Retina (tissue), 1 donor: Measurements from ENCODE around the gene FBXW7.

ENCODE experiments used
- DNase-seq: peaks from one replicate; pipeline ENCODE4 v3.0.0-alpha.2; 2016

The FBXW7 gene

GRCh38 chr4:152322656-152323055 lies 213.2 kb downstream of the FBXW7 start:
- peak; percentile 60 for DNase-seq

- DNase-seq: no peak
These were observed 214.0 kb downstream of the FBXW7 start for GRCh38 chr4:152321923-152322322.

GRCh38 chr4:152321398-152321797 lies 214.5 kb downstream of the FBXW7 start:
- no peak for DNase-seq

GRCh38 chr4:152316969-152317368 lies 218.9 kb downstream of the FBXW7 start:
- no peak for DNase-seq

- no peak for DNase-seq
These were observed 225.6 kb downstream of the FBXW7 start for GRCh38 chr4:152310257-152310656.

- no peak for DNase-seq
These were observed 226.5 kb downstream of the FBXW7 start for GRCh38 chr4:152309418-152309817.

- no peak for DNase-seq
These were observed 226.9 kb downstream of the FBXW7 start for GRCh38 chr4:152308951-152309350.

GRCh38 chr4:152307669-152308068 lies 228.2 kb downstream of the FBXW7 start:
- no peak for DNase-seq

GRCh38 chr4:152306541-152306940 lies 229.4 kb downstream of the FBXW7 start:
- DNase-seq: no peak

- DNase-seq: peak; percentile 52
These were observed 231.7 kb downstream of the FBXW7 start for GRCh38 chr4:152304220-152304619.

- DNase-seq: no peak
These were observed 234.5 kb downstream of the FBXW7 start for GRCh38 chr4:152301381-152301780.

- DNase-seq: no peak
These were observed 236.3 kb downstream of the FBXW7 start for GRCh38 chr4:152299553-152299952.

GRCh38 chr4:152296386-152296785 lies 239.5 kb downstream of the FBXW7 start:
- DNase-seq: peak; percentile 69

- no peak for DNase-seq
These were observed 241.1 kb downstream of the FBXW7 start for GRCh38 chr4:152294765-152295164.

GRCh38 chr4:152294331-152294730 lies 241.6 kb downstream of the FBXW7 start:
- DNase-seq: no peak

GRCh38 chr4:152293527-152293926 lies 242.4 kb downstream of the FBXW7 start:
- DNase-seq: no peak

GRCh38 chr4:152290366-152290921 lies 245.4 kb downstream of the FBXW7 start:
- no peak for DNase-seq

GRCh38 chr4:152289941-152290340 lies 246.0 kb downstream of the FBXW7 start:
- no peak for DNase-seq

GRCh38 chr4:152289541-152289940 lies 246.4 kb downstream of the FBXW7 start:
- DNase-seq: no peak

- DNase-seq: no peak
These were observed 252.0 kb downstream of the FBXW7 start for GRCh38 chr4:152283801-152284470.

- no peak for DNase-seq
These were observed 254.1 kb downstream of the FBXW7 start for GRCh38 chr4:152281822-152282221.

GRCh38 chr4:152281211-152281610 lies 254.7 kb downstream of the FBXW7 start:
- no peak for DNase-seq

- DNase-seq: no peak
These were observed 256.7 kb downstream of the FBXW7 start for GRCh38 chr4:152279234-152279566.

GRCh38 chr4:152278505-152279233 lies 257.2 kb downstream of the FBXW7 start:
- no peak for DNase-seq

GRCh38 chr4:152278172-152278504 lies 257.8 kb downstream of the FBXW7 start:
- DNase-seq: no peak
